Measurements from ENCODE around the gene RPS18. TPM values are rescaled to one million over a fixed set of nuclear protein-coding genes. Genes with fewer than 3 reads are reported as not detected.

RPS18 gene
- total and polyA plus RNA-seq, 9 of the 15 experiments (the other 6 are each of a cell fraction or from before 2014, with no cell fraction given): 5,023 to 17,516 (median 8,131) TPM

DNA sequence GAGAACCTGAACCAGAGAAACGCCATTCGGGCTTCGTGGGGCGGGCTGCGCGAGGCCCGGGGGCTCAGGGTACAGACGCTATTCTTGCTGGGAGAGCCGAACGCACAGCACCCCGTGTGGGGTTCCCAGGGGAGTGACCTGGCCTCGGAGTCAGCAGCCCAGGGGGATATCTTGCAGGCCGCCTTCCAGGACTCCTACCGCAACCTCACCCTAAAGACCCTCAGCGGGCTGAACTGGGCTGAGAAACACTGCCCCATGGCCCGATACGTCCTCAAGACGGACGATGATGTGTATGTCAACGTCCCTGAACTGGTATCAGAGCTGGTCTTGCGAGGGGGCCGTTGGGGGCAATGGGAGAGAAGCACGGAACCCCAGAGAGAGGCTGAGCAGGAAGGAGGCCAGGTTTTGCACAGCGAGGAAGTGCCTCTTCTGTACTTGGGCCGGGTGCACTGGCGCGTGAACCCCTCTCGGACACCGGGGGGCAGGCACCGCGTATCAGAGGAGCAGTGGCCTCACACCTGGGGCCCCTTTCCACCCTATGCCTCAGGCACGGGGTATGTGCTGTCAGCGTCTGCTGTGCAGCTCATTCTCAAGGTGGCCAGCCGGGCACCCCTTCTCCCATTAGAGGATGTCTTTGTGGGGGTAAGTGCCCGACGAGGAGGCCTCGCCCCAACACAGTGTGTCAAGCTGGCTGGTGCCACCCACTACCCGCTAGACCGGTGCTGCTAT, 6.0 kb downstream of the RPS18 start (continued):
- no peak for TF ChIP-seq TAF7 (tag; IDR thresholded peaks at IDR 0.05)
- no peak for TF ChIP-seq DIDO1 (tag; IDR thresholded peaks at IDR 0.05; ENCODE audit: low read depth)
- no peak for TF ChIP-seq NUFIP1 (IDR thresholded peaks at IDR 0.05; ENCODE audit: partially characterized antibody)
- TF ChIP-seq SMC3 (conservative IDR thresholded peaks at IDR 0.05; ENCODE audit: insufficient read depth, low read depth, low read length): 0 out of 2 replicates have a peak, but pooled peaks have one; percentile 11
- TF ChIP-seq, protein P1, sequence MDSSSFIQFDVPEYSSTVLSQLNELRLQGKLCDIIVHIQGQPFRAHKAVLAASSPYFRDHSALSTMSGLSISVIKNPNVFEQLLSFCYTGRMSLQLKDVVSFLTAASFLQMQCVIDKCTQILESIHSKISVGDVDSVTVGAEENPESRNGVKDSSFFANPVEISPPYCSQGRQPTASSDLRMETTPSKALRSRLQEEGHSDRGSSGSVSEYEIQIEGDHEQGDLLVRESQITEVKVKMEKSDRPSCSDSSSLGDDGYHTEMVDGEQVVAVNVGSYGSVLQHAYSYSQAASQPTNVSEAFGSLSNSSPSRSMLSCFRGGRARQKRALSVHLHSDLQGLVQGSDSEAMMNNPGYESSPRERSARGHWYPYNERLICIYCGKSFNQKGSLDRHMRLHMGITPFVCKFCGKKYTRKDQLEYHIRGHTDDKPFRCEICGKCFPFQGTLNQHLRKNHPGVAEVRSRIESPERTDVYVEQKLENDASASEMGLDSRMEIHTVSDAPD (CRISPR knock-in tag; IDR thresholded peaks at IDR 0.05): no peak
- TF ChIP-seq ETV6 (IDR thresholded peaks at IDR 0.05; ENCODE audit: borderline replicate concordance in 1 of 2, low read depth in 2 of 2, low read length in 1 of 2): 0 out of 4 replicates have a peak, but pooled peaks of 1 of the 2 experiments have one; percentile 7
- TF ChIP-seq ETV6 (CRISPR knock-in tag; IDR thresholded peaks at IDR 0.05; ENCODE audit: borderline replicate concordance): no peak
- TF ChIP-seq JUN (IDR thresholded peaks at IDR 0.05; ENCODE audit: borderline replicate concordance, low read depth, low read length): no peak
- TF ChIP-seq JUN (CRISPR knock-in tag; IDR thresholded peaks at IDR 0.05; ENCODE audit: borderline replicate concordance): 0 out of 2 replicates have a peak, but pooled peaks have one; percentile 34
- TF ChIP-seq, protein P2, sequence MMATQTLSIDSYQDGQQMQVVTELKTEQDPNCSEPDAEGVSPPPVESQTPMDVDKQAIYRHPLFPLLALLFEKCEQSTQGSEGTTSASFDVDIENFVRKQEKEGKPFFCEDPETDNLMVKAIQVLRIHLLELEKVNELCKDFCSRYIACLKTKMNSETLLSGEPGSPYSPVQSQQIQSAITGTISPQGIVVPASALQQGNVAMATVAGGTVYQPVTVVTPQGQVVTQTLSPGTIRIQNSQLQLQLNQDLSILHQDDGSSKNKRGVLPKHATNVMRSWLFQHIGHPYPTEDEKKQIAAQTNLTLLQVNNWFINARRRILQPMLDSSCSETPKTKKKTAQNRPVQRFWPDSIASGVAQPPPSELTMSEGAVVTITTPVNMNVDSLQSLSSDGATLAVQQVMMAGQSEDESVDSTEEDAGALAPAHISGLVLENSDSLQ (IDR thresholded peaks at IDR 0.05): no peak
- TF ChIP-seq, protein P3, sequence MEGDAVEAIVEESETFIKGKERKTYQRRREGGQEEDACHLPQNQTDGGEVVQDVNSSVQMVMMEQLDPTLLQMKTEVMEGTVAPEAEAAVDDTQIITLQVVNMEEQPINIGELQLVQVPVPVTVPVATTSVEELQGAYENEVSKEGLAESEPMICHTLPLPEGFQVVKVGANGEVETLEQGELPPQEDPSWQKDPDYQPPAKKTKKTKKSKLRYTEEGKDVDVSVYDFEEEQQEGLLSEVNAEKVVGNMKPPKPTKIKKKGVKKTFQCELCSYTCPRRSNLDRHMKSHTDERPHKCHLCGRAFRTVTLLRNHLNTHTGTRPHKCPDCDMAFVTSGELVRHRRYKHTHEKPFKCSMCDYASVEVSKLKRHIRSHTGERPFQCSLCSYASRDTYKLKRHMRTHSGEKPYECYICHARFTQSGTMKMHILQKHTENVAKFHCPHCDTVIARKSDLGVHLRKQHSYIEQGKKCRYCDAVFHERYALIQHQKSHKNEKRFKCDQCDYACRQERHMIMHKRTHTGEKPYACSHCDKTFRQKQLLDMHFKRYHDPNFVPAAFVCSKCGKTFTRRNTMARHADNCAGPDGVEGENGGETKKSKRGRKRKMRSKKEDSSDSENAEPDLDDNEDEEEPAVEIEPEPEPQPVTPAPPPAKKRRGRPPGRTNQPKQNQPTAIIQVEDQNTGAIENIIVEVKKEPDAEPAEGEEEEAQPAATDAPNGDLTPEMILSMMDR (IDR thresholded peaks at IDR 0.05 in 2 of 3, conservative IDR thresholded peaks at IDR 0.05 in 1 of 3; ENCODE audit: insufficient read depth in 2 of 3, low read depth in 1 of 3, low read length in 3 of 3): peak; percentile 26 to 43 (median 28); a peak in 3 of 6 replicates

Data from K562 (cell line).